K562 (cell line): ENCODE measurements around the gene PDE1C. TPM values are rescaled to one million over a fixed set of nuclear protein-coding genes. Genes with fewer than 3 reads are reported as not detected.

Experiments
- ATAC-seq: fragments of 200-7000 bp; cut with Tn5 transposase; 3 replicates; pipeline ENCODE4 v1.9.1; 2020; ENCODE audit warnings: moderate library complexity
- BruUV-seq: library from RNA; stranded (reverse); fragments of 400-500 nt; replicated peaks from 2 replicates; lab custom pipeline; 2021; lab: Mats Ljungman, UMichigan
- CTCF ChIA-PET: fragments of 300-600 bp; formaldehyde crosslinking; extraction: SDS; loops from one replicate; lab custom pipeline; 2021; ENCODE audit warnings: low intra/inter-chr PET ratio; lab: Yijun Ruan, JAX
- POLR2A ChIA-PET: fragments of 300-600, 350-650 bp; sonication (Branson Sonifier 250); formaldehyde crosslinking; extraction: SDS; loops from one replicate; lab custom pipeline; 2021; ENCODE audit warnings: antibody characterized with exemption, inconsistent platforms; lab: Yijun Ruan, JAX
- DNase-seq, 4 experiments: peaks; one replicate each; pipeline versions ENCODE4 v3.0.0 to v3.0.0-alpha.2; 2011 to 2018; ENCODE audit warnings: low spot score in 3 of 4, mixed read lengths in 3 of 4; ENCODE audit errors: extremely low read depth in 1 of 4
- FAIRE-seq: peaks from 2 replicates; lab custom pipeline; 2011; peaks lifted over from hg19 to GRCh38; lab: Jason Lieb, UNC
- H2AFZ ChIP-seq: 2 replicates; pipeline ENCODE4 v1.6.0; 2011; ENCODE audit warnings: low read depth, low read length, control low read depth, inconsistent platforms
- H3K27ac ChIP-seq: fragments of 200-600 bp; 3 replicates; pipeline ENCODE4 v1.8.0; 2011; ENCODE audit warnings: low read depth, mild to moderate bottlenecking, control low read depth, inconsistent platforms, low read length, moderate library complexity, mixed read lengths; ENCODE audit errors: extremely low read depth
- H3K27me3 ChIP-seq, 2 experiments: fragments of 300-600 bp in 1 of 2; 2 replicates in 1 of 2; 3 replicates in 1 of 2; pipeline versions ENCODE4 v1.6.0 to v1.8.0; 2011; ENCODE audit warnings: inconsistent platforms in 2 of 2, low read length in 2 of 2, mild to moderate bottlenecking in 1 of 2, mixed read lengths in 1 of 2, moderate library complexity in 1 of 2; ENCODE audit not compliant: control insufficient read depth in 2 of 2, insufficient read depth in 2 of 2
- H3K36me3 ChIP-seq: fragments of 300-600 bp; 3 replicates; pipeline ENCODE4 v1.8.0; 2011; ENCODE audit warnings: mild to moderate bottlenecking, low read length, inconsistent platforms; ENCODE audit not compliant: control insufficient read depth, insufficient read depth
- H3K4me1 ChIP-seq, 2 experiments: fragments of 200-600 bp in 1 of 2; replicated peaks in 1 of 2; 2 replicates in 1 of 2; 3 replicates in 1 of 2; pipeline versions ENCODE4 v1.5.1 to v1.8.0; 2011; ENCODE audit warnings: inconsistent platforms in 2 of 2, low read length in 2 of 2, mild to moderate bottlenecking in 1 of 2, mixed read lengths in 1 of 2, moderate library complexity in 1 of 2; ENCODE audit not compliant: control insufficient read depth in 2 of 2, insufficient read depth in 2 of 2
- H3K4me2 ChIP-seq: 2 replicates; pipeline ENCODE4 v1.6.1; 2011; ENCODE audit warnings: low read length, control low read depth, inconsistent platforms, mixed read lengths; ENCODE audit not compliant: insufficient read depth
- H3K4me3 ChIP-seq: fragments of 200-600 bp; sonication (generic), shearing (Covaris generic); 2 replicates; pipeline ENCODE4 v1.5.1; 2016; ENCODE audit warnings: control low read depth, inconsistent platforms
- H3K79me2 ChIP-seq: fragments of 200-600 bp; 3 replicates; pipeline ENCODE4 v1.8.0; 2011; ENCODE audit warnings: low read length, inconsistent platforms; ENCODE audit not compliant: control insufficient read depth, insufficient read depth
- H3K9ac ChIP-seq, 2 experiments: 2 replicates each; pipeline versions ENCODE4 v1.6.0 to v1.6.1; 2011; ENCODE audit warnings: low read depth in 2 of 2, low read length in 2 of 2, control low read depth in 1 of 2, inconsistent platforms in 1 of 2, mild to moderate bottlenecking in 1 of 2, mixed read lengths in 1 of 2; ENCODE audit not compliant: insufficient read depth in 1 of 2
- H3K9me1 ChIP-seq: one replicate; pipeline ENCODE4 v1.6.0; 2011; ENCODE audit warnings: inconsistent platforms, mild to moderate bottlenecking, low read length, moderate library complexity; ENCODE audit not compliant: control insufficient read depth, insufficient read depth
- H3K9me3 ChIP-seq: replicated peaks from 2 replicates; pipeline ENCODE4 v1.5.1; 2011; ENCODE audit warnings: low read depth, low read length, inconsistent platforms; ENCODE audit not compliant: control insufficient read depth, insufficient read depth
- H4K20me1 ChIP-seq: replicated peaks from 2 replicates; pipeline ENCODE4 v1.6.1; 2011; ENCODE audit warnings: low read length, inconsistent platforms, mixed read lengths; ENCODE audit not compliant: control insufficient read depth, insufficient read depth
- CREBBP ChIP-seq: IDR thresholded peaks from one replicate; pipeline ENCODE4 v1.6.1; 2012; ENCODE audit warnings: low read depth, mild to moderate bottlenecking, control low read depth, inconsistent platforms, low read length
- ELF1 ChIP-seq: fragments of 200-800 bp; sonication (Bioruptor generic); IDR thresholded peaks from 2 replicates; pipeline ENCODE4 v1.6.1; 2016; ENCODE audit warnings: missing genetic modification characterization, missing compliant biosample characterization
- GATA2 ChIP-seq: sonication (generic); formaldehyde crosslinking; IDR thresholded peaks from 2 replicates; pipeline ENCODE4 v1.4.0; 2020; ENCODE audit warnings: mild to moderate bottlenecking, missing genetic modification reagents
- HDGF ChIP-seq: fragments of 450-650 bp; IDR thresholded peaks from 2 replicates; pipeline ENCODE4 v1.6.1; 2016
- KDM1A ChIP-seq, 2 experiments: fragments of 450-650 bp; IDR thresholded peaks; 2 replicates each; pipeline ENCODE4 v1.6.1; 2016; ENCODE audit warnings: mild to moderate bottlenecking in 2 of 2
- PHB2 ChIP-seq: fragments of 450-650 bp; IDR thresholded peaks from 2 replicates; pipeline ENCODE4 v1.6.1; 2017; ENCODE audit warnings: low read depth
- SMARCB1 ChIP-seq: IDR thresholded peaks from 2 replicates; pipeline ENCODE4 v1.6.1; 2011; ENCODE audit warnings: improper control_type of control experiment, low read depth; ENCODE audit not compliant: insufficient read length
- ZC3H8 ChIP-seq: fragments of 450-650 bp; IDR thresholded peaks from 2 replicates; pipeline ENCODE4 v1.6.1; 2017
- ZNF318 ChIP-seq, 2 experiments: fragments of 450-650 bp; IDR thresholded peaks; 2 replicates each; pipeline ENCODE4 v1.6.1; 2016; ENCODE audit warnings: mild to moderate bottlenecking in 2 of 2, borderline replicate concordance in 1 of 2, low read depth in 1 of 2, moderate library complexity in 1 of 2
- ZNF512 ChIP-seq: IDR thresholded peaks from 2 replicates; pipeline ENCODE4 v1.6.1; 2016; ENCODE audit warnings: missing genetic modification characterization, missing compliant biosample characterization
- WGBS: fragments of 100-300 bp; shearing (Covaris generic); methylation state at CpG from one replicate; pipeline ENCODE4 v1.1.6; 2016; ENCODE audit warnings: low coverage, mixed read lengths; ENCODE audit not compliant: insufficient coverage; ENCODE audit errors: missing lambda C conversion rate; 5-methylcytosine and 5-hydroxymethylcytosine counted together
- in situ Hi-C: fragments of 300-500 bp; cut with MboI; formaldehyde crosslinking; loops from 4 replicates; pipeline ENCODE4 v1.15.0; 2018; ENCODE audit warnings: inconsistent platforms, mixed read lengths
- intact Hi-C: fragments of 100-400 bp; cut with micrococcal nuclease; formaldehyde crosslinking; loops from 2 replicates; pipeline ENCODE4 v1.14.2; 2022
- polyA plus RNA-seq, 8 experiments: library from polyadenylated mRNA; depleted of rRNA in 4 of 8; stranded (reverse) in 5 of 8; unstranded in 3 of 8; fragments of >200 nt; fragmentation: Nextera tagmentation in 2 of 8; fragmentation: Illumina TruSeq in 1 of 8; extraction: Ambion mirVana in 2 of 8; extraction: Trizol in 1 of 8; gene quantifications; 2 replicates each; pipeline versions ENCODE4 v1.2.1 to v1.2.3, GENCODE V29; 2011 to 2014; ENCODE audit warnings: inconsistent platforms in 1 of 8, missing spikeins in 1 of 8
- total RNA-seq, 7 experiments: library from RNA; depleted of rRNA in 6 of 7; stranded (reverse); fragments of >200 nt in 6 of 7; fragmentation: Illumina TruSeq in 2 of 7; extraction: Trizol in 2 of 7; gene quantifications; 2 replicates each; pipeline versions ENCODE4 v1.2.1 to v1.2.3, GENCODE V29; 2011 to 2021; ENCODE audit warnings: low replicate concordance in 1 of 7

The PDE1C gene
- total and polyA plus RNA-seq, 9 of the 15 experiments (the other 6 are each of a cell fraction or from before 2014, with no cell fraction given): under 0.01 to 0.01 TPM; not detected in 7

DNA sequence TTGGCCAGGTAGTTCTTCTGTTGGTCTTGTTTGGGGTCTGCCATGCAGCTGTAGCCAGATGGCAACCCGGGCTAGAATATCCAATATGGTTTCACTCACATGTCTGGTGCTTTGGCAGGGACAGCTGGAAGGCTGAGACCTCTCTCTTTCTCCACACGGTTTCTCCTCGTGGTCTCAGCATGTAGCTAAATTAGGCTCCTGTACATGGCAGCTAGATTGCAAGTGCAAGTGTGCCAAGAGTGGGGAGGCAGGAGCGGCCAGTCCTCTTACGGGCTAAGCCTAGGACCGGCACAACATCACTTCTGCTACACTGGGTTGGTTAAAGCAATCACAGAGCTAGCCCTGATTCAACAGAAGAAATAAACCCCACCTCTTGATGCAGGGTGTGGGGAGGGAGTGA lies 9.3 kb upstream of the PDE1C start (continued):
- TF ChIP-seq KDM1A (IDR thresholded peaks at IDR 0.05): no peak
- no peak for TF ChIP-seq SMARCB1
- TF ChIP-seq, all 486 proteins: peak for 0

DNA sequence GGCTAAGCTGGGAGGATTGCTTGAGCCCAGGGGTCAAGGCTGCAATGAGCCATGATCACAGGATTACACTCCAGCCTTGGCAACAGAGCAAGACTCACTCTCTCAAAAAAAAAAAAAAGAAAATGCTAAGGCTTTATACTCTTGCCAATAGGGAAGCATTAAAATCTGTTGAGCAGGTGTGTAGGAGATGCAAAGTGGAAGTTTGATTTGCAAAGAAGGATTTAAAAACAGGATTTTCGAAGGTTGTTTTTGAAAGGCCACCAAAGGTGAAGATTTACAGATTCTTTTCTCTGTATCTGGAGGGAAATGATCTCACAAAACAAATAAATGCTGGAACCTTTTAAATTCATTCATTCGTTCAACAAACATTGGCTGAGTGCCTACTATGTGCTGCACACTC lies 8.6 kb upstream of the PDE1C start:
- intact Hi-C loops (no loop called here), in situ Hi-C loops (no loop called here)
- H3K4me2 ChIP-seq: no peak overlapping the region
- TF ChIP-seq HDGF: no peak
- TF ChIP-seq PHB2: no peak
- TF ChIP-seq ZC3H8: no peak
- no peak for TF ChIP-seq GATA2
- no peak for TF ChIP-seq ZNF512 (tag)
- no peak for TF ChIP-seq ELF1 (tag)
- TF ChIP-seq ZNF318 (IDR thresholded peaks at IDR 0.05; ENCODE audit: borderline replicate concordance in 1 of 2, low read depth in 1 of 2): no peak
- TF ChIP-seq CREBBP: no peak
- FAIRE-seq (no peak), DNase-seq (no peak), ATAC-seq (no peak)
- no TSS peak for BruUV-seq
- no peaks in the 10 kb centered on the region for H3K4me1 ChIP-seq
- H3K27me3 ChIP-seq: no peaks in the 10 kb centered on the region
- no peak overlapping the region for H3K27ac ChIP-seq
- no peaks in the 10 kb centered on the region for H3K9me1 ChIP-seq
- WGBS: 5% methylated on average over 2 of the region's 2 CpGs
- no peak overlapping the region for H3K4me3 ChIP-seq
- H3K9me3 ChIP-seq: no peaks in the 10 kb centered on the region
- no peaks in the 10 kb centered on the region for H4K20me1 ChIP-seq
- ChIA-PET POLR2A (no interaction called here), CTCF (no interaction called here)
- H3K36me3 ChIP-seq: no peaks in the 10 kb centered on the region
- H3K9ac ChIP-seq: no peak overlapping the region
- no peaks in the 10 kb centered on the region for H3K79me2 ChIP-seq
- H2AFZ ChIP-seq: no peak overlapping the region
